Middle frontal gyrus (tissue), 1 donor: ENCODE results near the gene AKT3.
"Not testable (repeated sequence)": the region's sequence is repeated elsewhere in the genome, so short reads cannot be mapped to it uniquely, and the experiment has no call there.

ENCODE experiments used
- DNase-seq: peaks from one replicate; pipeline ENCODE4 v3.0.0-alpha.2; 2015; ENCODE audit warnings: low spot score; ENCODE audit errors: extremely low spot score

Gene AKT3

GRCh38 chr1:243706563-243706962 lies 143.5 kb downstream of the AKT3 start:
- no peak for DNase-seq

- no peak for DNase-seq
Measured at GRCh38 chr1:243705585-243705984, 144.5 kb downstream of the AKT3 start.

- DNase-seq = no peak
Measured at GRCh38 chr1:243701872-243702271, 148.2 kb downstream of the AKT3 start.

- no peak for DNase-seq
Measured at GRCh38 chr1:243693800-243694199, 156.2 kb downstream of the AKT3 start.

- no peak for DNase-seq
Measured at GRCh38 chr1:243686159-243686558, 163.9 kb downstream of the AKT3 start.

- DNase-seq = no peak
Measured at GRCh38 chr1:243680860-243681259, 169.2 kb downstream of the AKT3 start.

GRCh38 chr1:243672539-243673074 lies 177.4 kb downstream of the AKT3 start:
- no peak for DNase-seq

GRCh38 chr1:243667591-243667990 lies 182.5 kb downstream of the AKT3 start:
- no peak for DNase-seq

GRCh38 chr1:243667133-243667532 lies 182.9 kb downstream of the AKT3 start:
- no peak for DNase-seq

GRCh38 chr1:243663651-243664050 lies 186.4 kb downstream of the AKT3 start:
- no peak for DNase-seq

GRCh38 chr1:243662169-243662568 lies 187.9 kb downstream of the AKT3 start:
- not testable (repeated sequence) for DNase-seq

GRCh38 chr1:243658594-243659105 lies 191.4 kb downstream of the AKT3 start:
- no peak for DNase-seq

GRCh38 chr1:243657793-243658192 lies 192.2 kb downstream of the AKT3 start:
- DNase-seq = no peak

GRCh38 chr1:243649530-243649929 lies 200.5 kb downstream of the AKT3 start:
- not testable (repeated sequence) for DNase-seq

GRCh38 chr1:243646841-243647240 lies 203.2 kb downstream of the AKT3 start:
- DNase-seq = no peak

GRCh38 chr1:243645281-243645680 lies 204.8 kb downstream of the AKT3 start:
- no peak for DNase-seq

GRCh38 chr1:243642936-243643335 lies 207.1 kb downstream of the AKT3 start:
- DNase-seq = no peak

- no peak for DNase-seq
Measured at GRCh38 chr1:243639027-243639658, 210.9 kb downstream of the AKT3 start.

GRCh38 chr1:243638186-243638585 lies 211.9 kb downstream of the AKT3 start:
- no peak for DNase-seq

GRCh38 chr1:243628476-243628907 lies 221.6 kb downstream of the AKT3 start:
- DNase-seq = no peak

GRCh38 chr1:243623841-243624240 lies 226.2 kb downstream of the AKT3 start:
- DNase-seq = no peak

- DNase-seq = no peak
Measured at GRCh38 chr1:243621973-243622372, 228.1 kb downstream of the AKT3 start.

GRCh38 chr1:243620096-243620495 lies 229.9 kb downstream of the AKT3 start:
- DNase-seq = no peak
